MM.1S (cell line): ENCODE data around the gene MPP1.
"Not testable (repeated sequence)": the region's sequence is repeated elsewhere in the genome, so short reads cannot be mapped to it uniquely, and the experiment has no call there.

Source experiments
- DNase-seq: peaks from one replicate; pipeline ENCODE4 v3.0.0-alpha.2; 2015
- H2AFZ ChIP-seq: fragments of 300-600 bp; sonication (generic); 2 replicates; pipeline ENCODE4 v1.6.0; 2016; ENCODE audit warnings: antibody characterized with exemption, low read length
- H3F3A ChIP-seq: fragments of 300-600 bp; sonication (generic); 2 replicates; pipeline ENCODE4 v1.6.1; 2016; ENCODE audit warnings: mild to moderate bottlenecking, antibody characterized with exemption, low read length, moderate library complexity, mixed read lengths; ENCODE audit not compliant: insufficient read depth
- H3K27ac ChIP-seq: fragments of 300-600 bp; sonication (generic); 2 replicates; pipeline ENCODE4 v1.5.1; 2016; ENCODE audit warnings: mild to moderate bottlenecking, low read length
- H3K27me3 ChIP-seq: fragments of 300-600 bp; sonication (generic); replicated peaks from 2 replicates; pipeline ENCODE4 v1.6.0; 2016; ENCODE audit warnings: low read length; ENCODE audit not compliant: insufficient read depth
- H3K36me3 ChIP-seq: fragments of 300-600 bp; sonication (generic); replicated peaks from 2 replicates; pipeline ENCODE4 v1.6.1; 2016; ENCODE audit warnings: mild to moderate bottlenecking, low read length, mixed read lengths; ENCODE audit not compliant: insufficient read depth
- H3K4me1 ChIP-seq: fragments of 300-600 bp; sonication (generic); 2 replicates; pipeline ENCODE4 v1.6.1; 2016; ENCODE audit warnings: low read length, mixed read lengths
- H3K4me2 ChIP-seq: fragments of 300-600 bp; sonication (generic); 2 replicates; pipeline ENCODE4 v1.6.0; 2016; ENCODE audit warnings: low read depth, low read length
- H3K4me3 ChIP-seq: fragments of 300-600 bp; sonication (generic); 2 replicates; pipeline ENCODE4 v1.5.1; 2016; ENCODE audit warnings: low read length, mixed read lengths
- H3K79me2 ChIP-seq: fragments of 300-600 bp; sonication (generic); 2 replicates; pipeline ENCODE4 v1.6.1; 2016; ENCODE audit warnings: mixed run types, low read length, mixed read lengths
- H3K9ac ChIP-seq: fragments of 300-600 bp; sonication (generic); 2 replicates; pipeline ENCODE4 v1.6.1; 2016; ENCODE audit warnings: low read length, mixed read lengths
- H3K9me2 ChIP-seq: fragments of 300-600 bp; sonication (generic); replicated peaks from 2 replicates; pipeline ENCODE4 v1.6.1; 2016; ENCODE audit warnings: mild to moderate bottlenecking, low read length, mixed read lengths; ENCODE audit not compliant: insufficient read depth
- H3K9me3 ChIP-seq: fragments of 300-600 bp; sonication (generic); replicated peaks from 2 replicates; pipeline ENCODE4 v1.6.1; 2016; ENCODE audit warnings: mild to moderate bottlenecking, low read length, mixed read lengths; ENCODE audit not compliant: insufficient read depth
- H4K20me1 ChIP-seq: fragments of 300-600 bp; sonication (generic); 2 replicates; pipeline ENCODE4 v1.6.1; 2016; ENCODE audit warnings: mild to moderate bottlenecking, low read length, moderate library complexity, mixed read lengths; ENCODE audit not compliant: insufficient read depth
- CTCF ChIP-seq: fragments of 300-600 bp; sonication (generic); IDR thresholded peaks from 2 replicates; pipeline ENCODE4 v1.5.1; 2016; ENCODE audit warnings: antibody characterized with exemption, low read length, mixed read lengths
- EZH2 ChIP-seq: fragments of 300-600 bp; sonication (generic); optimal IDR thresholded peaks from 2 replicates; pipeline ENCODE3; 2017; ENCODE audit warnings: low read depth, mild to moderate bottlenecking, antibody characterized with exemption, low read length, mixed read lengths
- EZH2phosphoT487 ChIP-seq: fragments of 300-600 bp; sonication (generic); IDR thresholded peaks from 2 replicates; pipeline ENCODE4 v1.6.1; 2018; ENCODE audit warnings: antibody characterized with exemption, low read length

The MPP1 gene

GRCh38 chrX:154827194-154828015, 22.1 kb upstream of the MPP1 start:
- H3K4me3 ChIP-seq, result peak overlapping the region; percentile 24; the same call in 1 of the 2 replicates
- H3K9ac ChIP-seq, result peak overlapping the region; percentile 12; the same call in 1 of the 2 replicates
- H3K4me2 ChIP-seq, result peak overlapping the region; percentile 53
- no peaks in the 10 kb centered on the region for H3K79me2 ChIP-seq
- H3K27me3 ChIP-seq, result no peaks in the 10 kb centered on the region
- no peaks in the 10 kb centered on the region for H4K20me1 ChIP-seq
- H3K9me2 ChIP-seq, result no peaks in the 10 kb centered on the region
- no peaks in the 10 kb centered on the region for H3K36me3 ChIP-seq
- DNase-seq, result peak; percentile 79
- peak overlapping the region; percentile 67 for H3K27ac ChIP-seq
- H3F3A ChIP-seq, result peaks cover 8% of the 10 kb centered on the region; the same call in 1 of the 2 replicates
- H3K4me1 ChIP-seq, result peaks cover 20% of the 10 kb centered on the region
- TF ChIP-seq EZH2, result no peak
- no peak for TF ChIP-seq EZH2phosphoT487
- no peak for TF ChIP-seq CTCF
- no peaks in the 10 kb centered on the region for H3K9me3 ChIP-seq
- H2AFZ ChIP-seq, result peak overlapping the region; percentile 49

GRCh38 chrX:154825586-154825985, 20.3 kb upstream of the MPP1 start:
- H3F3A ChIP-seq, H3K27me3 ChIP-seq, H3K9ac ChIP-seq, H3K4me2 ChIP-seq, H3K79me2 ChIP-seq, H3K4me3 ChIP-seq, H3K36me3 ChIP-seq, H3K27ac ChIP-seq, H4K20me1 ChIP-seq, H3K9me2 ChIP-seq, DNase-seq, H3K9me3 ChIP-seq, H2AFZ ChIP-seq: not testable (repeated sequence)
- peaks cover 20% of the 10 kb centered on the region for H3K4me1 ChIP-seq

GRCh38 chrX:154824638-154825037, 19.4 kb upstream of the MPP1 start:
- H3K4me3 ChIP-seq, result no peak overlapping the region
- no peak for DNase-seq
- H3K36me3 ChIP-seq, result no peaks in the 10 kb centered on the region
- H3K27ac ChIP-seq, result no peak overlapping the region
- no peak for TF ChIP-seq CTCF
- no peak for TF ChIP-seq EZH2phosphoT487
- TF ChIP-seq EZH2, result no peak
- H3K9ac ChIP-seq, result no peak overlapping the region
- H3K79me2 ChIP-seq, result no peaks in the 10 kb centered on the region
- H3K9me2 ChIP-seq, result no peaks in the 10 kb centered on the region
- H3F3A ChIP-seq, result peaks cover 8% of the 10 kb centered on the region; the same call in 1 of the 2 replicates
- H3K4me1 ChIP-seq, result peaks cover 20% of the 10 kb centered on the region
- H3K27me3 ChIP-seq, result no peaks in the 10 kb centered on the region
- no peaks in the 10 kb centered on the region for H4K20me1 ChIP-seq
- H3K4me2 ChIP-seq, result no peak overlapping the region
- no peak overlapping the region for H2AFZ ChIP-seq
- no peaks in the 10 kb centered on the region for H3K9me3 ChIP-seq

- H3K36me3 ChIP-seq, result no peaks in the 10 kb centered on the region
- TF ChIP-seq CTCF (no peak), EZH2phosphoT487 (no peak), EZH2 (no peak)
- H2AFZ ChIP-seq, result no peak overlapping the region
- no peaks in the 10 kb centered on the region for H3F3A ChIP-seq
- H3K9me2 ChIP-seq, result no peaks in the 10 kb centered on the region
- H4K20me1 ChIP-seq, result no peaks in the 10 kb centered on the region
- DNase-seq, result no peak
- H3K9me3 ChIP-seq, result no peaks in the 10 kb centered on the region
- H3K4me3 ChIP-seq, result no peak overlapping the region
- no peak overlapping the region for H3K9ac ChIP-seq
- H3K27ac ChIP-seq, result no peak overlapping the region
- H3K79me2 ChIP-seq, result no peaks in the 10 kb centered on the region
- peaks cover 6% of the 10 kb centered on the region for H3K4me1 ChIP-seq
- no peaks in the 10 kb centered on the region for H3K27me3 ChIP-seq
- no peak overlapping the region for H3K4me2 ChIP-seq
Observed at GRCh38 chrX:154822029-154822428, 16.7 kb upstream of the MPP1 start.
